Ammon's horn (tissue), 1 donor: Measurements from ENCODE around the gene HTRA3.

Source experiments
- DNase-seq: peaks from one replicate; pipeline ENCODE4 v3.0.0-alpha.2; 2016; ENCODE audit warnings: low spot score

Gene HTRA3

GRCh38 chr4:8308856-8309771, 39.6 kb downstream of the HTRA3 start:
- DNase-seq: no peak

GRCh38 chr4:8310306-8310705, 40.8 kb downstream of the HTRA3 start:
- DNase-seq: no peak

GRCh38 chr4:8311101-8312068, 41.8 kb downstream of the HTRA3 start:
- no peak for DNase-seq

- no peak for DNase-seq
Measured at GRCh38 chr4:8312069-8312445, 42.5 kb downstream of the HTRA3 start.

GRCh38 chr4:8312976-8313375, 43.4 kb downstream of the HTRA3 start:
- DNase-seq: no peak

GRCh38 chr4:8314691-8315255, 45.2 kb downstream of the HTRA3 start:
- no peak for DNase-seq

- DNase-seq: no peak
Measured at GRCh38 chr4:8315435-8316250, 46.1 kb downstream of the HTRA3 start.

GRCh38 chr4:8316251-8316771, 46.8 kb downstream of the HTRA3 start:
- no peak for DNase-seq

- no peak for DNase-seq
Measured at GRCh38 chr4:8316911-8317351, 47.4 kb downstream of the HTRA3 start.

GRCh38 chr4:8317474-8317873, 47.9 kb downstream of the HTRA3 start:
- DNase-seq: no peak

- DNase-seq: no peak
Measured at GRCh38 chr4:8318509-8318908, 49.0 kb downstream of the HTRA3 start.

- no peak for DNase-seq
Measured at GRCh38 chr4:8319061-8319460, 49.5 kb downstream of the HTRA3 start.

- no peak for DNase-seq
Measured at GRCh38 chr4:8319731-8320385, 50.3 kb downstream of the HTRA3 start.

- DNase-seq: no peak
Measured at GRCh38 chr4:8320386-8320750, 50.8 kb downstream of the HTRA3 start.

- no peak for DNase-seq
Measured at GRCh38 chr4:8321220-8321619, 51.7 kb downstream of the HTRA3 start.

GRCh38 chr4:8321771-8322170, 52.2 kb downstream of the HTRA3 start:
- DNase-seq: no peak

- DNase-seq: no peak
Measured at GRCh38 chr4:8322794-8323704, 53.5 kb downstream of the HTRA3 start.

- DNase-seq: no peak
Measured at GRCh38 chr4:8323947-8324555, 54.5 kb downstream of the HTRA3 start.

- no peak for DNase-seq
Measured at GRCh38 chr4:8324640-8325239, 55.2 kb downstream of the HTRA3 start.
